Activated naive CD4-positive, alpha-beta T cell treated with anti-CD3 and anti-CD28 coated beads for 36 hours (primary cell): ENCODE results near the gene SPR. TPM values are rescaled to one million over a fixed set of nuclear protein-coding genes. Genes with fewer than 3 reads are reported as not detected.

Experiments used
- CTCF ChIA-PET: fragments of 350-600 bp; sonication (Branson Sonifier 250); formaldehyde crosslinking; loops from one replicate; lab custom pipeline; 2021; ENCODE audit warnings: antibody characterized with exemption; lab: Charles Lee
- DNase-seq: peaks from one replicate; pipeline ENCODE4 v3.0.0-alpha.2; 2020
- H3K27ac Mint-ChIP-seq: one replicate; pipeline ENCODE4 v1.8.0; 2021; ENCODE audit warnings: mild to moderate bottlenecking, mixed read lengths
- H3K27me3 Mint-ChIP-seq: one replicate; pipeline ENCODE4 v1.8.0; 2021; ENCODE audit warnings: low read depth, mixed read lengths
- H3K36me3 Mint-ChIP-seq: one replicate; pipeline ENCODE4 v1.8.0; 2021; ENCODE audit warnings: low read depth, mixed read lengths
- H3K4me1 Mint-ChIP-seq: one replicate; pipeline ENCODE4 v1.8.0; 2021; ENCODE audit warnings: low read depth, mixed read lengths
- H3K4me3 Mint-ChIP-seq: one replicate; pipeline ENCODE4 v1.8.0; 2021; ENCODE audit warnings: mild to moderate bottlenecking, moderate library complexity, mixed read lengths
- H3K9me3 Mint-ChIP-seq: one replicate; pipeline ENCODE4 v1.8.0; 2021; ENCODE audit warnings: mixed read lengths
- intact Hi-C: fragments of 100-400 bp; cut with micrococcal nuclease; formaldehyde crosslinking; loops from one replicate; pipeline ENCODE4 v1.15.1; 2023
- total RNA-seq, 2 experiments: library from RNA; stranded (reverse); gene quantifications; one replicate each; pipeline ENCODE4 v1.2.3, GENCODE V29; 2021

Gene SPR
- total RNA-seq, 2 experiments from 2014 or later: 8.4 to 8.7 TPM

DNA sequence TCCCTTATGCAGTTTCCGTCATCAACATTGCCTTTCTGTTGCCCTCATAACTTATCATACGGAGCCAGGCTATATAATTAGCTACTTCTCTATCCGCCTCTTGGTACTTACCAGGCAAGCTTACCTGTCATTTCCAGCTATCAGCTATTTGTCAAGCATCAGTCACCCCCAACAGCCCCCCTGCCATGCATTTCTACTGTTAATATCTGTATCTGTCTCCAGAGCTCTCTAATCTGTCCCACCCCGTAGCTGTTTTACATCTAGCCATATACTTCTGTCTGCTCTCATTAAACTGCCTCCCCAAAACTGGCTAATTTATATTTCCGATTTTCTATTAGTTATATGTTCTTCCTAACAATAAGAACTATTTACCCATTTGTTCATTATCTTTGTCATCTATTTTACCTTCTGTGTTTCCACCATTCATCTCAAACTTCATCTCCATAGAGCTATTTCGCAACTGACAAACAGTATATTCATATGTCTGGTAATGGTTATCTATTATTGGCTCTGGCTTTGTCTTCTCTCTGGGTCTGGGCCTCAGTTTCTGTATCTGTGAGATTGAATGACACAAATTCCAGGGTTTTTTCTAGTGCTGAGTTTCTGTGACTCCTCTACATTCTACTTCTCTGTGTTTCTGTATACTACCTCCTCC lies 39.7 kb downstream of the SPR start:
- Mint-ChIP-seq H3K4me1 (peaks cover 6% of the 10 kb centered on the region), H3K27me3 (peaks cover 30% of the 10 kb centered on the region), H3K36me3 (no peaks in the 10 kb centered on the region), H3K9me3 (no peaks in the 10 kb centered on the region), H3K27ac (no peak overlapping the region), H3K4me3 (no peak overlapping the region)
- intact Hi-C loops: loop anchor here (2.0 kb wide), 1 partner anchor 14 kb away; no protein-coding TSS in a partner anchor
- CTCF ChIA-PET: interaction anchor here (0.5 to 3.9 kb wide), 8 partner anchors 10 to 1379 kb away, joined by 3 to 26 read pairs (median 4); partner anchors contain the start of gene EMX1
- no peak for DNase-seq

DNA sequence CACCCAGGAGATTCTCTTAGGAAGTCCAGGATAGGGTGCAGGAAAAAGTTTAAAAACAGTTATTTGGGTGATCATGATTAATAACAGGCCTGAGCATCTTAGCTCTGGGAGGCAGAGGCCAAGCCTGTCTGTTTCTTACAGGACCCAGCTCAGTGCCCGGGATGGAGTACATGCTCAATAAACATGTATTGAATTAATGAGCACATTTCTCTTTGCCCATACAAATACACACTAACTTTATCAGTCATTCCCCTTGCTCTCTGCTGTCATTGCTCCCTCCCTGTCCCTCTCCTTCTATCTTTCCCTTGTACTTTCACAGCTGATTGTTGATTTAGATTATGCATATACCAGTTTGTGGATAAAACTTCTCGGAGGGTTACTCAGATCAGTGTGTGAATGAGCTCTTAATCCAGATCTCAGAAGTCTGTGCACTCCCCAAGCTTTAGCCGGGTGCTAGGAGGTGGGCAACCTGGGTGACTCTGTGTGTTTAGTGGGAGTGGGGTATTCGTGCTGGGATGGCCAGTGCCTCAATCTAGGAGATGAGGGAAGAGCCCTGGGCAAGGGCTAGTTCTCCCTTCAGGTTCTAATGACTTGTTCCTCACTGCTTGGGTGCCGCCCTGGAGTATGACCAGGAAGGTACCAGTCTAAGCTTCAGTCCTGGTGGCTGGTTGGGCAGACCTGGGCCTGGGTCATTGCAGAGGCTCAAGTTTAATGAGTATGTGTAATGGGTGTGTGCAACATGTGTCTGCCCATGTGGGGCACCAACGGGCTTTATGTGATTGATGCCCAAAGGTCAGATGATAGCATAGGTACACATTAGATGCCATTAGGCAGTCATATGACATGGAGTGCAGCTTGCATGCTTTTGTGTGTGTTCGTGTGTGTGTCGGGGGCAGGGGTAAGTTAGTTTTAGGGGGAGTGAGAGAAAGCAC lies 40.7 kb downstream of the SPR start:
- CTCF ChIA-PET: interaction anchor here (3.9 kb wide), 1 partner anchor 35 kb away, joined by 26 read pairs; no protein-coding TSS in a partner anchor
- H3K27ac Mint-ChIP-seq: no peak overlapping the region
- no peaks in the 10 kb centered on the region for H3K9me3 Mint-ChIP-seq
- peaks cover 6% of the 10 kb centered on the region for H3K4me1 Mint-ChIP-seq
- DNase-seq: no peak
- intact Hi-C loops: loop anchor here (2.0 kb wide), 1 partner anchor 15 kb away; no protein-coding TSS in a partner anchor
- H3K27me3 Mint-ChIP-seq: peaks cover 22% of the 10 kb centered on the region
- H3K4me3 Mint-ChIP-seq: no peak overlapping the region
- no peaks in the 10 kb centered on the region for H3K36me3 Mint-ChIP-seq

DNA sequence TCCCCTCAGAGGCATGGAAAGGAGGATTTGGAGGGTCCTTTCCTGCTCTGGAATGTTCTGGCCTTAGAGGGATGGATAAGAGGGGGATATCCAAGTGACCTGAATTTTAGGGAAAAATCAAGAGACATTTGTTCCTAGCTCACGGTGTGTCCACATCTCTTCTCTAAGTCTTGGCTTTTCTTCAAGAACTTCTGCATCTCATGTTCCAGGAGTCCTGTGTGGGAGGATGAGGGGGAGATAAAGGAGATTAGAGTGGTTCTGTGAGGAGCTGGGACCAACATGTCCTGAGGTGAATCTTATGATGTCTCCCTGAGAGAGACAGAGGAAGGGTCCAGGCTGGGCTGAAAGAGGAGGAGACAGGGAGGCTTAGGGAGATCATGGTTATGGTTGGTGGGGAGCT lies 41.8 kb downstream of the SPR start:
- H3K4me3 Mint-ChIP-seq: no peak overlapping the region

DNA sequence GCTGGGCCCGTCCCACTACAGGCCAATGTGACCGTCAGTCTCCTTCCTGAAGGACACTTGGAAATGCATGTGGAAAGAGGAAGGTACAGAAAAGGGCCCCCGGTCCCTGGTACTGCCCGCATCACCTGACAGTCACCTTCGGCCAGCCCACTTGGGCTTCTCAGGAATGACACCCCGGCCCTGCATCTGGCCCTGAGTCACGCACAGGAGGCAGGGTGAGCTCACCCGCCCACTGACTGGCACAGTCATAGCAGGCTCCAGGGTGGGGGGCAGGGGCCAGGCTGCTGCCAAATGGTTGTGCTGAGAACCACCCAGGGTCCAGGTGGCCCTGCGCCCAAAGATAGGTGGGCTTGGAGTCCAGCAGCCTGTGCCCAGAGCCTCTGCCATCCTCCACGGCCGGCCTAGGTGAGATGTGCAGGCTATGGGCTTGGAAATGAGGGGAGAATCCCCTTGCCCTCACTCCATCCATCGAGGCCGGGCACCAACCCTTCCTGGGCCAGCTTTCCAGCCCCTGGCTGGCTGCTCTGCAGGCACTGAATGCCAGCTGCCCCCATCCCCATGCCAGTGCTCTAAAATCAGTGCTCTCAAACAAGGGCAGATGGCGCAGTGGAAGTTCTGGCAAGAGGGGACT lies 44.2 kb downstream of the SPR start:
- Mint-ChIP-seq H3K9me3 (no peaks in the 10 kb centered on the region), H3K4me1 (no peaks in the 10 kb centered on the region), H3K27me3 (peaks cover 6% of the 10 kb centered on the region), H3K36me3 (no peaks in the 10 kb centered on the region), H3K27ac (no peak overlapping the region), H3K4me3 (no peak overlapping the region)
- intact Hi-C loops: no loop called here
- CTCF ChIA-PET: no interaction called here
- DNase-seq: no peak

More for the DNA sequence above, 41.8 kb downstream of the SPR start:
- intact Hi-C loops: no loop called here
- Mint-ChIP-seq H3K4me1 (peaks cover 1% of the 10 kb centered on the region), H3K9me3 (no peaks in the 10 kb centered on the region), H3K27ac (no peak overlapping the region), H3K36me3 (no peaks in the 10 kb centered on the region), H3K27me3 (peaks cover 10% of the 10 kb centered on the region)
- no peak for DNase-seq
- CTCF ChIA-PET: interaction anchor here (0.6 to 3.9 kb wide), 2 partner anchors 36 to 41 kb away, joined by 3 to 26 read pairs; no protein-coding TSS in a partner anchor

DNA sequence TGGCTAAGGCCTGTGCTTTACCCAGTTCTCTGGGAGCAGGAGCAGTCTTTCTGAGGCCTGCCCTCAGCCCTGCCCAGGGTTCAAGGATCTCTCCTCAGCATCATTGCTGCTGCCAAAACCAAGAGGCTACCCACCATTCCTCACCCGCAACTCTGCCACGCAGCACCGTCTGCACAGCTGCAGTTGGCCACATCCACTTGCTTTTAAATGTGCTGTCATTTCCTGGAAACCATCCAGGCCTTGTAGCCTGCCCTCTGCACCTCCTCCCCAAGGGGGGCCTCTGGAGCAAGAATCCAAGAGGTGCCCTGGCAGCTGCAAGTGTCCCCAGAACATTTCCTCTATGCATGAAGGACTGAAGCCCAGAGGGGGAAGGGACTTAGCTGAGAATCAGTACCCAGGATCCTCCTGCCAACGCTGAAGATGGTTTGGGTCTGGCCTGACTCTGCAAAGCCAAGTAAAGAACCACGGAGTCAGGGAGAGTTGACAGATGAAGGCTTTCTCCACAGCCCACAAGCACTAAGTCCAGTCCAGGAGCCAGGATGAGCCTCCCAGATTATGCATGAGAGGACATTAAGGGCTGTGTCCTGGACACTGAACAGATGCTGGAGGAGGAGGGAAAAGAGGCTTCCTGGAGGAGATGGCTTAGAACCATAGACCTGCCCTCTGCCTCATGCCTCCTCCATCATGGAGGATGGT lies 45.0 kb downstream of the SPR start:
- Mint-ChIP-seq H3K27me3 (peaks cover 6% of the 10 kb centered on the region), H3K36me3 (no peaks in the 10 kb centered on the region), H3K9me3 (no peaks in the 10 kb centered on the region), H3K4me3 (no peak overlapping the region), H3K27ac (no peak overlapping the region), H3K4me1 (no peaks in the 10 kb centered on the region)
- intact Hi-C loops: no loop called here
- DNase-seq: no peak
- CTCF ChIA-PET: interaction anchor here (1.2 kb wide), 1 partner anchor 45 kb away, joined by 3 read pairs; the partner anchor contains the start of gene SPR

DNA sequence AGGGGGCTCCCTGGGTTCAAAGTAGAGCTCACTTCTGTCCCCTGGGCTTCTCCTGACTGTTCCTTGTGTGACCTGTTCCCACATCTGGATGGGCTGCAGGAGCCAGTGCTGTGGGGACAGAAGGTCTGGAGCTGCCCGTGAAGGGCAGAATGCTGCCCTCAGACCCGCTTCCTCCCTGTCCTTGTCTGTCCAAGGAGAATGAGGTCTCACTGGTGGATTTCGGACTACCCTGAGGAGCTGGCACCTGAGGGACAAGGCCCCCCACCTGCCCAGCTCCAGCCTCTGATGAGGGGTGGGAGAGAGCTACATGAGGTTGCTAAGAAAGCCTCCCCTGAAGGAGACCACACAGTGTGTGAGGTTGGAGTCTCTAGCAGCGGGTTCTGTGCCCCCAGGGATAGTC lies 45.6 kb downstream of the SPR start:
- intact Hi-C loops: no loop called here
- no peak overlapping the region for H3K27ac Mint-ChIP-seq
- H3K9me3 Mint-ChIP-seq: no peaks in the 10 kb centered on the region
- CTCF ChIA-PET: interaction anchor here (1.2 kb wide), 1 partner anchor 45 kb away, joined by 3 read pairs; the partner anchor contains the start of gene SPR
- peaks cover 6% of the 10 kb centered on the region for H3K27me3 Mint-ChIP-seq
- H3K36me3 Mint-ChIP-seq: no peaks in the 10 kb centered on the region
- no peak overlapping the region for H3K4me3 Mint-ChIP-seq
- H3K4me1 Mint-ChIP-seq: no peaks in the 10 kb centered on the region
- DNase-seq: no peak

DNA sequence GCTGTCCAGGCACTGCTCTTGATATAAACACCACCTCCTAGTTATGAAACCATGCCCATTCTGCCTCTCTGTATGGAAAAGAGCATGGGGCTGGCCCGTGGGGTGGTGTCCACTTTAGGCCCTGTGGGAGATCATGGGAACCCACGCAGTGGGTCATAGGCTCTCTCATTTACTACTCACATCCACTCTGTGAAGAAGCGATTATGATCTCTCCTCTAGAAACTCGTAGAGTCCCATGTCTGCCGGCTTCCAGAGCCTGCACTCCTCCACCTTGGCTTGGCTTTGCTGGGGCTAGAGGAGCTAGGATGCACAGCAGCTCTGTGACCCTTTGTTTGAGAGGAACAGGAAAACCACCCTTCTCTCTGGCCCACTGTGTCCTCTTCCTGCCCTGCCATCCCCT lies 46.0 kb downstream of the SPR start:
- CTCF ChIA-PET: interaction anchor here (1.2 kb wide), 1 partner anchor 46 kb away, joined by 3 read pairs; the partner anchor contains the start of gene SPR
- no peak overlapping the region for H3K4me3 Mint-ChIP-seq
- no peaks in the 10 kb centered on the region for H3K4me1 Mint-ChIP-seq
- intact Hi-C loops: no loop called here
- H3K27ac Mint-ChIP-seq: no peak overlapping the region
- peaks cover 6% of the 10 kb centered on the region for H3K27me3 Mint-ChIP-seq
- H3K9me3 Mint-ChIP-seq: no peaks in the 10 kb centered on the region
- H3K36me3 Mint-ChIP-seq: no peaks in the 10 kb centered on the region
- DNase-seq: no peak

DNA sequence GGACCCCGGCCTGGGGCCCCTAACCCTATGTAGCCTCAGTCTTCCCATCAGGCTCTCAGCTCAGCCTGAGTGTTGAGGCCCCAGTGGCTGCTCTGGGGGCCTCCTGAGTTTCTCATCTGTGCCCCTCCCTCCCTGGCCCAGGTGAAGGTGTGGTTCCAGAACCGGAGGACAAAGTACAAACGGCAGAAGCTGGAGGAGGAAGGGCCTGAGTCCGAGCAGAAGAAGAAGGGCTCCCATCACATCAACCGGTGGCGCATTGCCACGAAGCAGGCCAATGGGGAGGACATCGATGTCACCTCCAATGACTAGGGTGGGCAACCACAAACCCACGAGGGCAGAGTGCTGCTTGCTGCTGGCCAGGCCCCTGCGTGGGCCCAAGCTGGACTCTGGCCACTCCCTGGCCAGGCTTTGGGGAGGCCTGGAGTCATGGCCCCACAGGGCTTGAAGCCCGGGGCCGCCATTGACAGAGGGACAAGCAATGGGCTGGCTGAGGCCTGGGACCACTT lies 46.5 kb downstream of the SPR start:
- DNase-seq: no peak
- Mint-ChIP-seq H3K4me3 (no peak overlapping the region), H3K9me3 (no peaks in the 10 kb centered on the region), H3K27me3 (peaks cover 6% of the 10 kb centered on the region), H3K4me1 (no peaks in the 10 kb centered on the region), H3K27ac (no peak overlapping the region), H3K36me3 (no peaks in the 10 kb centered on the region)
- intact Hi-C loops: no loop called here
- CTCF ChIA-PET: interaction anchor here (1.2 kb wide), 1 partner anchor 46 kb away, joined by 3 read pairs; the partner anchor contains the start of gene SPR

DNA sequence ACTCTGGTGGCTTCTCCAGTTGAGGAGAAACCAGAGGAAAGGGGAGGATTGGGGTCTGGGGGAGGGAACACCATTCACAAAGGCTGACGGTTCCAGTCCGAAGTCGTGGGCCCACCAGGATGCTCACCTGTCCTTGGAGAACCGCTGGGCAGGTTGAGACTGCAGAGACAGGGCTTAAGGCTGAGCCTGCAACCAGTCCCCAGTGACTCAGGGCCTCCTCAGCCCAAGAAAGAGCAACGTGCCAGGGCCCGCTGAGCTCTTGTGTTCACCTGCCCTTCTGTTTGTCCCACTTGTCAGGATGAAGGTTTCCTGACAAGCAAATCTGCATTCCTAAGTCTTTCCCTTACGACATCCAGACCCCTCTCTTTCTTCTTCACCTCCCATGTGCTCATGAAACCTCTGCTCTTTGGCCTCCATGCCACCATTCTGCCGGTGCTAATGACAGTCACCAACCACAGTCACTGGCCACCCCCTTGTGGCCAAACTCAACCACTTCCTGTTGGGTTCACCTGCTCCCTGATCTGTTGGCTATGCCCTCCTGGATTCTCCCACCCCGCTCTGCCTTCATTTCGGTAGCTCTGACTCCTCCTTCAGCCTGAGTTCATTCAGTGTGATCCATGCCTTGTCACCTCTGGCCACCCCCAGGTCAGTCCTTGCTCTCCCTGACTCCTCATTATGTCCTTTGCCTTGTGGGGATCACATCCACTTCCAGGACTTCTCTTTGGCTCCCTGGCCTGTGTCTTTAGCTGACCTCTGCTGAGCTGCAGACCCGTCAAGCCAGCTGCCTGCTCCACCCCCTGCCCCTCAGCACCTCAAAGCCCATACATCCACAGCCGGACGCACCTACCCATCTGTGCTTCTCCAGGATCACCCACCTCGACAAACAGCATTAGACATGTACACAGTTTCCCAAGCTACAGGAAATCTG lies 47.7 kb downstream of the SPR start:
- Mint-ChIP-seq H3K4me1 (no peaks in the 10 kb centered on the region), H3K36me3 (no peaks in the 10 kb centered on the region), H3K27me3 (peaks cover 6% of the 10 kb centered on the region), H3K9me3 (no peaks in the 10 kb centered on the region), H3K4me3 (no peak overlapping the region), H3K27ac (no peak overlapping the region)
- DNase-seq: no peak
- intact Hi-C loops: loop anchor here (1.0 kb wide), 1 partner anchor 42 kb away; no protein-coding TSS in a partner anchor
- CTCF ChIA-PET: interaction anchor here (0.7 to 1.3 kb wide), 3 partner anchors 18 to 42 kb away, joined by 3 to 5 read pairs (median 4); no protein-coding TSS in a partner anchor

DNA sequence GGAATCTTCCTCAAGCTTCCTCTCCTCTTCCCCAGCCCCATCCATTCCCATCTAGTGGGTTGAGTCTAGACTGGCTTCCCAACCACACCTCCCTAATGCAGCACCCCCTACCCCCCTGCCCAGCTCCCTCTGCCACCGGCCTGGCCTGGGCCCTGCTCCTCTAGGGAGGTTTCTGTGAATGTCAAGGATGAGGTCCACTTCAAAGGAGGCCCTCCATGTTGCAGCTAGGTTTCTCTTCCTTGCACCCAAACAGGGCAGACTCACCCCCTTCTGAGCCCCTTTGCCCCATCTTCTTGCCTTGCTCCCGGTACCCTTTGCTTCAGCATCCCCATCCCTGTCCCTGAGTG lies 48.4 kb downstream of the SPR start:
- CTCF ChIA-PET: interaction anchor here (0.7 to 1.3 kb wide), 3 partner anchors 17 to 43 kb away, joined by 3 to 5 read pairs (median 4); no protein-coding TSS in a partner anchor
- DNase-seq: no peak
- intact Hi-C loops: loop anchor here (1.0 kb wide), 1 partner anchor 42 kb away; no protein-coding TSS in a partner anchor
- H3K4me3 Mint-ChIP-seq: no peak overlapping the region
- no peaks in the 10 kb centered on the region for H3K36me3 Mint-ChIP-seq
- no peaks in the 10 kb centered on the region for H3K9me3 Mint-ChIP-seq
- H3K27ac Mint-ChIP-seq: no peak overlapping the region
- no peaks in the 10 kb centered on the region for H3K4me1 Mint-ChIP-seq
- peaks cover 6% of the 10 kb centered on the region for H3K27me3 Mint-ChIP-seq
